T-cell (primary cell): ENCODE results near the gene BICD2. TPM values are rescaled to one million over a fixed set of nuclear protein-coding genes. Genes with fewer than 3 reads are reported as not detected.
"Not testable (repeated sequence)": the region's sequence is repeated elsewhere in the genome, so short reads cannot be mapped to it uniquely, and the experiment has no call there.

Experiments used
- ATAC-seq, 4 experiments: fragments of 200-7000 bp in 3 of 4; fragments of 150-1000 bp in 1 of 4; cut with Tn5 transposase; replicated peaks in 1 of 4; 1 replicate in 3 of 4; 2 replicates in 1 of 4; pipeline ENCODE4 v1.10.0; 2021; ENCODE audit warnings: moderate library complexity in 3 of 4, mild to moderate bottlenecking in 2 of 4, moderate number of reproducible peaks in 1 of 4
- CTCF ChIA-PET, 2 donors: fragments of 300-600 bp; sonication (Branson Sonifier 250); formaldehyde crosslinking; loops; one replicate each; lab custom pipeline; 2022; ENCODE audit warnings: antibody characterized with exemption in 2 of 2; lab: Charles Lee
- POLR2A ChIA-PET, 2 donors: fragments of 300-600 bp; sonication (Branson Sonifier 250); formaldehyde crosslinking; loops; one replicate each; lab custom pipeline; 2022; ENCODE audit warnings: antibody characterized with exemption in 2 of 2; lab: Charles Lee
- DNase-seq, 35 experiments: peaks; one replicate each; pipeline versions ENCODE4 v3.0.0 to v3.0.0-alpha.2; 2013 to 2023
- H3K27ac ChIP-seq: one replicate; pipeline ENCODE4 v1.5.1; 2013; ENCODE audit warnings: low read length
- H3K27me3 ChIP-seq, 2 experiments: replicated peaks in 1 of 2; 1 replicate in 1 of 2; 2 replicates in 1 of 2; pipeline versions ENCODE4 v1.6.1 to v1.7.0; 2013; ENCODE audit warnings: low read length in 1 of 2, mixed read lengths in 1 of 2; ENCODE audit not compliant: control insufficient read depth in 2 of 2, insufficient read depth in 2 of 2; ENCODE audit errors: extremely low read depth in 1 of 2
- H3K36me3 ChIP-seq, 2 donors: 1 replicate in 1 of 2; 2 replicates in 1 of 2; pipeline versions ENCODE4 v1.6.1 to v1.7.0; 2013; ENCODE audit warnings: low read length in 1 of 2; ENCODE audit not compliant: control insufficient read depth in 2 of 2, insufficient read depth in 1 of 2; ENCODE audit errors: extremely low read depth in 1 of 2
- H3K4me1 ChIP-seq, 2 experiments: 1 replicate in 1 of 2; 2 replicates in 1 of 2; pipeline versions ENCODE4 v1.6.1 to v1.7.0; 2013; ENCODE audit warnings: low read length in 2 of 2, mixed read lengths in 1 of 2; ENCODE audit not compliant: insufficient read depth in 2 of 2, control insufficient read depth in 1 of 2; ENCODE audit errors: extremely low read depth in 1 of 2
- H3K4me3 ChIP-seq, 2 donors: 1 replicate in 1 of 2; 2 replicates in 1 of 2; pipeline versions ENCODE4 v1.5.1 to v1.7.0; 2013; ENCODE audit warnings: mild to moderate bottlenecking in 2 of 2, low read length in 1 of 2, moderate library complexity in 1 of 2; ENCODE audit not compliant: control insufficient read depth in 1 of 2; ENCODE audit errors: extremely low read depth in 1 of 2
- H3K9me3 ChIP-seq: 2 replicates; pipeline ENCODE4 v1.7.0; 2013
- H3K27ac Mint-ChIP-seq, 2 donors: one replicate each; pipeline ENCODE4 v1.8.0; 2020 to 2021; ENCODE audit warnings: mild to moderate bottlenecking in 2 of 2, mixed read lengths in 2 of 2
- H3K27me3 Mint-ChIP-seq, 2 donors: one replicate each; pipeline ENCODE4 v1.8.0; 2021 to 2022; ENCODE audit warnings: mixed read lengths in 2 of 2
- H3K36me3 Mint-ChIP-seq: one replicate; pipeline ENCODE4 v1.8.0; 2021; ENCODE audit warnings: mixed read lengths
- H3K4me1 Mint-ChIP-seq, 3 donors: one replicate each; pipeline ENCODE4 v1.8.0; 2020 to 2022; ENCODE audit warnings: mixed read lengths in 3 of 3, mild to moderate bottlenecking in 1 of 3
- H3K4me3 Mint-ChIP-seq, 3 donors: one replicate each; pipeline ENCODE4 v1.8.0; 2020 to 2022; ENCODE audit warnings: mild to moderate bottlenecking in 3 of 3, mixed read lengths in 3 of 3, moderate library complexity in 3 of 3
- H3K9me3 Mint-ChIP-seq, 3 donors: one replicate each; pipeline ENCODE4 v1.8.0; 2020 to 2022; ENCODE audit warnings: mixed read lengths in 3 of 3
- WGBS: methylation state at CpG from one replicate; pipeline ENCODE4 v1.1.5; 2013; ENCODE audit warnings: missing lambda C conversion rate; ENCODE audit not compliant: insufficient coverage; 5-methylcytosine and 5-hydroxymethylcytosine counted together
- total RNA-seq, 35 experiments: library from RNA in 6 of 35; stranded (reverse) in 6 of 35; fragments of 120-200 nt in 1 of 35; gene quantifications; one replicate each; pipeline versions ENCODE4 v1.2.1 to v1.2.4 and lab custom pipeline; 2013 to 2026

Gene BICD2
- total RNA-seq, 5 donors from 2014 or later (not counting 1 experiment from before 2014, with no cell fraction given): 24.1 to 36.6 (median 30.6) TPM

- peaks cover 38 to 42% of the 10 kb centered on the region in 2 donors for H3K27me3 Mint-ChIP-seq
- no peaks in the 10 kb centered on the region for H3K9me3 ChIP-seq
- H3K4me3 Mint-ChIP-seq: peak overlapping the region; percentile 43 to 89 (median 63)
- ATAC-seq: peak in 3 of 4 experiments; percentile 2 to 21 (median 7)
- no peak overlapping the region for H3K27ac ChIP-seq
- POLR2A ChIA-PET: interaction anchor here in 1 of 2 donors (0.5 kb wide), 1 partner anchor 373 kb away, joined by 8 read pairs; no protein-coding TSS in a partner anchor
- peaks cover 14 to 22% (median 17%) of the 10 kb centered on the region in 3 donors for H3K4me1 Mint-ChIP-seq
- peaks cover 7 to 31% of the 10 kb centered on the region in 2 experiments for H3K4me1 ChIP-seq
- H3K36me3 Mint-ChIP-seq: no peaks in the 10 kb centered on the region
- WGBS: 19% methylated on average over 34 of the region's 44 CpGs
- H3K4me3 ChIP-seq: peak overlapping the region; percentile 45 to 54
- peaks cover 26 to 60% of the 10 kb centered on the region in 2 experiments for H3K27me3 ChIP-seq
- H3K36me3 ChIP-seq: no peaks in the 10 kb centered on the region
- DNase-seq: peak in 6 of 35 experiments; percentile 1 to 17 (median 4)
- H3K27ac Mint-ChIP-seq: no peak overlapping the region
- H3K9me3 Mint-ChIP-seq: no peaks in the 10 kb centered on the region
- CTCF ChIA-PET: no interaction called here
Observed at GRCh38 chr9:92807031-92807756, 42.6 kb upstream of the BICD2 start.

DNA sequence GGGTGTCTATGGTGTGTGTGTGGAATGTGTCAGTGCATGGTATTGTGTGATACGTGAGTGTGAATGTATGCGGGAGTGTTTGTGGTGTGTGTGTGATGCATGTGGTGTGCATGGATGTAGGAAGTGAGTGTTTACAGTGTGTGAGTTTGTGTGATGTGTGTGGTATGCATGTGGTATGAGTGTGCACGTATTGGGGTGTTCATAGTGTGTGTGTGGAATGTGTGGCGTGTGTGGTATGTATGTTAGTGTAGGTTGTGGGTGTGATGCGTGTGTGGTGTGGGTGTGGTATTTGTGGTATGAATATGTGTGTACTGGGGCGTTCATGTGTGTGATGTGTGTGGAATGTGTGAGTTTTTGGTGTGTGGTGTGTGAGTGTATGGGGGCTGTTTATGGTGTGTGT, 40.1 kb upstream of the BICD2 start:
- ATAC-seq (no peak), DNase-seq (no peak)
- H3K9me3 ChIP-seq: no peaks in the 10 kb centered on the region
- Mint-ChIP-seq H3K27ac (no peak overlapping the region), H3K36me3 (no peaks in the 10 kb centered on the region), H3K4me3 (no peak overlapping the region), H3K27me3 (peaks cover 26 to 32% of the 10 kb centered on the region in 2 donors), H3K4me1 (peaks cover 14 to 17% (median 17%) of the 10 kb centered on the region in 3 donors), H3K9me3 (no peaks in the 10 kb centered on the region)
- no peak overlapping the region for H3K27ac ChIP-seq
- no peaks in the 10 kb centered on the region for H3K36me3 ChIP-seq
- ChIA-PET CTCF (no interaction called here), POLR2A (interaction anchor here in 1 of 2 donors (0.7 kb wide), 1 partner anchor 149 kb away, joined by 3 read pairs; no protein-coding TSS in a partner anchor)
- 77% methylated on average over 6 of the region's 6 CpGs for WGBS
- H3K27me3 ChIP-seq: peaks cover 20 to 60% of the 10 kb centered on the region in 2 experiments
- peaks cover 7 to 29% of the 10 kb centered on the region in 2 experiments for H3K4me1 ChIP-seq
- no peak overlapping the region for H3K4me3 ChIP-seq

DNA sequence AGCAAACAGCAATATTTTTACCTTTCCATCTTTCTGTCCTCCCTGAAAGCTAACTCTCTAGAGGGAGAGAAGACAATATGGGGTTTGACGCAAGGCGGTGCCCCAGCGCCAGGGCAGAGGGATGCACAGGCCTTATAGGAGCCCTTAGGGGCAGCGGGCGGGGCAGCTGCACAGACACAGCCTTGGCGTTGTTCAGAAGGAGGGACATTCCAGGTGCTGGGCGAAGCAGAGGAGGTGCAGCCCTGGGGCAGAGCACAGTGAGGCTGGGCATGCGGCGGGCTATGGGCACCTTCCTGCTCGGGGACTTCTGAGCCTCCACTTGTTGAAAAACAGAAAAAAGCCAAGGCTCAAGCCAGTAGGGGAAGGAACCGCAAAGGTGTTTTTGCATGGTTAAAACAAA, 33.7 kb upstream of the BICD2 start:
- H3K36me3 ChIP-seq: no peaks in the 10 kb centered on the region
- ChIA-PET POLR2A (no interaction called here), CTCF (interaction anchor here in 1 of 2 donors (0.9 kb wide), 1 partner anchor 7 kb away, joined by 5 read pairs; no protein-coding TSS in a partner anchor)
- H3K27ac ChIP-seq: no peak overlapping the region
- Mint-ChIP-seq H3K4me3 (no peak overlapping the region), H3K4me1 (no peaks in the 10 kb centered on the region), H3K27me3 (peaks cover 25 to 32% of the 10 kb centered on the region in 2 donors), H3K27ac (no peak overlapping the region), H3K36me3 (no peaks in the 10 kb centered on the region), H3K9me3 (no peaks in the 10 kb centered on the region)
- 90% methylated on average over 11 of the region's 11 CpGs for WGBS
- DNase-seq (no peak), ATAC-seq (no peak)
- H3K27me3 ChIP-seq: peaks cover 4 to 21% of the 10 kb centered on the region in 2 experiments
- H3K4me3 ChIP-seq: no peak overlapping the region
- H3K4me1 ChIP-seq: no peaks in the 10 kb centered on the region
- no peaks in the 10 kb centered on the region for H3K9me3 ChIP-seq

DNA sequence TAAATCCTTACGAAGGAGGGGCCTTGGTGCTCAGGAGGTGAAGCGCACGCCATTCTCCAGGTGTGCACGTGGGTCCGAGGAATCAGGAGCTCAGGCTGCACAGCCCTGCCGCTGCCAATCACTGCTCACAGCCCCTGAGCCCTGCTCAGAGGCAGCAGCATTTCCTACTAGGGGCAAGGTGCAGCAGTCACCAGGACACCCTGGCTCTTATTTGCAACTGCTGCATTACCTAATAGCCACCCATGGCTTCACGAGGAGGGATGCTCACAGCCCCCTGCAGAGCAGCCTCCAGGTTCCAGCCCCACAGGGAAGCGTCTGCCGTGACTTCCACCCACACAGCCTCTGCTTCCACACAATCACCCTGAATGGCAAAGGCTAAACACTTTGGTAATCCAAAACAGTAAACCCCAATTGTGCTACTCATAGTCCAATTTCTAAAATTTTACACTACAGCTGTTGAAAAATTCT, 31.7 kb upstream of the BICD2 start:
- 84% methylated on average over 9 of the region's 9 CpGs for WGBS
- peaks cover 4 to 23% of the 10 kb centered on the region in 2 experiments for H3K27me3 ChIP-seq
- CTCF ChIA-PET, H3K4me3 ChIP-seq, H3K36me3 ChIP-seq, H3K4me3 Mint-ChIP-seq, H3K27ac Mint-ChIP-seq, H3K9me3 ChIP-seq, H3K4me1 Mint-ChIP-seq, H3K9me3 Mint-ChIP-seq, DNase-seq, ATAC-seq, H3K4me1 ChIP-seq, H3K27ac ChIP-seq, H3K36me3 Mint-ChIP-seq: not testable (repeated sequence)
- H3K27me3 Mint-ChIP-seq: peaks cover 25 to 29% of the 10 kb centered on the region in 2 donors
- POLR2A ChIA-PET: interaction anchor here in 1 of 2 donors (0.6 kb wide), 1 partner anchor 628 kb away, joined by 3 read pairs; no protein-coding TSS in a partner anchor

DNA sequence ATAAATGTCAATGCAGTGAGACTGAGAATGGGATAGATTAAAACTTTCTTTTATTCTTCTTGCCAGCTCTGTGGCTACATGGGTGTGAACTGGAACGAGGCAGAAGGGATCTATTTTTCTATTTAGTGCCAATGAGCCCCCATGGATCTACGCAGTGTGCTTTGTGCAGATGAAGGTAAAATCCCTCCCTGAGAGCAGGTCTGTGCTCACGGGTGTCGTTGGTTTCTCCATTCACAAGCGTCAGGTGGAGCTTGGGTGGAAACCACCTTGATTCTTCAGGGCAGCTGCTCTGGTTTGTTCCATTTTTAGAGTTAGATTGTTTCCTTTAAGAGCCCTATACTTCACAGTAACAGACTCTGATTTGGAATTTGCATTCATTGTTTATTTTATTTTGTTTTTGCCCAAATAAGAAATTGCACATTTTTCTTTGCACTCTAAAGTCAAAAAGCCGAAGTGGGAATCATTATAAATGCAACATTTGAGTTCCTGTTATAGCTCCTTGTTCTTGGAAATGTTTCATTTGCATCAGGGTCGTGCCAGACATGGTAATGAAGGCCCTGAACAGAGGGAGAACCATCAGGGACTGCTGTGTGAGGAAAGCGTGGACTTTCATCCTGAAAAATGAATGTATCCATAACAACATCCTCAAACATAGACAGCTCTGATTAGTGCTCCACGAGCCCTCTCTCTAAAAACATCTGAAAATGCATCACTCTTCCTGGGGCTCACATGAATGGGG, 31.1 kb upstream of the BICD2 start:
- Histone ChIP-seq H3K9me3 (no peaks in the 10 kb centered on the region), H3K4me1 (peaks cover 0 to 4% of the 10 kb centered on the region in 2 experiments), H3K27me3 (peaks cover 4 to 23% of the 10 kb centered on the region in 2 experiments), H3K27ac (no peak overlapping the region), H3K4me3 (no peak overlapping the region), H3K36me3 (no peaks in the 10 kb centered on the region)
- H3K4me1 Mint-ChIP-seq: peaks cover 2 to 5% (median 2%) of the 10 kb centered on the region in 3 donors
- WGBS: 100% methylated on average over 2 of the region's 9 CpGs
- peaks cover 25 to 29% of the 10 kb centered on the region in 2 donors for H3K27me3 Mint-ChIP-seq
- H3K9me3 Mint-ChIP-seq: no peaks in the 10 kb centered on the region
- ChIA-PET CTCF (no interaction called here), POLR2A (interaction anchor here in 1 of 2 donors (0.6 kb wide), 1 partner anchor 629 kb away, joined by 3 read pairs; no protein-coding TSS in a partner anchor)
- H3K27ac Mint-ChIP-seq: no peak overlapping the region
- H3K36me3 Mint-ChIP-seq: no peaks in the 10 kb centered on the region
- ATAC-seq: no peak
- DNase-seq: no peak
- H3K4me3 Mint-ChIP-seq: no peak overlapping the region

DNA sequence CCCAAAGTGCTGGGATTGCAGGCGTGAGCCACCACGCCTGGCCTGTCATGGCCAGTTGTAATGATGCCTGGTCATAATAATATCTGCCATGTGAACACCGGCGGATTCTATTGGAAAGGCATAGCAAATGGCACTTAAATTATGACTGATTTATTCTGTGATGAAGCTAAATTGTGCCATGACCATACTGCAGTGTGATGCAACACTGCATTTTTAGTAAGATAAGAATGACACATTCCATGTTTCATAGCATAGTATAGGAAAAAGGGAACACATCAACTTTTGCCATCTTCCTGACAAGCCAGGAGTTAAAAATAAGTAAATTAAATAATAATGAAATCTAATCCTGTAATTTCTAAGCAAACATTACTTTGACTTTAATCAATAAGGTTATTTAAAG, 30.4 kb upstream of the BICD2 start:
- H3K27ac ChIP-seq: no peak overlapping the region
- H3K27me3 Mint-ChIP-seq: peaks cover 22 to 26% of the 10 kb centered on the region in 2 donors
- H3K27ac Mint-ChIP-seq: no peak overlapping the region
- H3K36me3 ChIP-seq: no peaks in the 10 kb centered on the region
- WGBS: 92% methylated on average over 4 of the region's 4 CpGs
- ChIA-PET CTCF (no interaction called here), POLR2A (no interaction called here)
- peaks cover 6 to 11% (median 7%) of the 10 kb centered on the region in 3 donors for H3K4me1 Mint-ChIP-seq
- peaks cover 0 to 5% of the 10 kb centered on the region in 2 experiments for H3K4me1 ChIP-seq
- no peak for ATAC-seq
- no peak for DNase-seq
- no peaks in the 10 kb centered on the region for H3K9me3 ChIP-seq
- peaks cover 4 to 21% of the 10 kb centered on the region in 2 experiments for H3K27me3 ChIP-seq
- H3K4me3 Mint-ChIP-seq: no peak overlapping the region
- H3K9me3 Mint-ChIP-seq: no peaks in the 10 kb centered on the region
- no peak overlapping the region for H3K4me3 ChIP-seq
- H3K36me3 Mint-ChIP-seq: no peaks in the 10 kb centered on the region
